GM12892 (cell line): ENCODE measurements around the gene TXNDC5.

Experiments
- DNase-seq: peaks from one replicate; pipeline ENCODE4 v3.0.0; 2011; ENCODE audit not compliant: insufficient read length
- FAIRE-seq: peaks from 2 replicates; lab custom pipeline; 2011; peaks lifted over from hg19 to GRCh38; lab: Jason Lieb, UNC
- POLR2A ChIP-seq: IDR thresholded peaks from 2 replicates; pipeline ENCODE4 v1.6.1; 2011; ENCODE audit warnings: low read depth, low read length, control low read depth
- POLR2AphosphoS5 ChIP-seq: IDR thresholded peaks from 2 replicates; pipeline ENCODE4 v1.6.1; 2011; ENCODE audit warnings: low read depth, low read length, control low read depth
- TAF1 ChIP-seq: IDR thresholded peaks from 2 replicates; pipeline ENCODE4 v1.6.1; 2011; ENCODE audit warnings: low read depth, mild to moderate bottlenecking, control low read depth, low read length, borderline replicate concordance

TXNDC5 gene

GRCh38 chr6:7879043-7879442 is 31.5 kb downstream of the TXNDC5 start:
- TF ChIP-seq POLR2AphosphoS5: no peak
- no peak for TF ChIP-seq TAF1
- no peak for TF ChIP-seq POLR2A
- DNase-seq: no peak
- FAIRE-seq: no peak

GRCh38 chr6:7878401-7878964 is 32.1 kb downstream of the TXNDC5 start:
- DNase-seq: no peak
- TF ChIP-seq TAF1 (no peak), POLR2AphosphoS5 (no peak), POLR2A (no peak)
- FAIRE-seq: no peak

GRCh38 chr6:7868926-7869325 is 41.7 kb downstream of the TXNDC5 start:
- no peak for FAIRE-seq

GRCh38 chr6:7866526-7866925 is 44.1 kb downstream of the TXNDC5 start:
- FAIRE-seq (no peak), DNase-seq (no peak)
- TF ChIP-seq POLR2AphosphoS5: no peak

More at GRCh38 chr6:7868926-7869325, 41.7 kb downstream of the TXNDC5 start:
- TF ChIP-seq POLR2AphosphoS5: no peak
- TF ChIP-seq TAF1: no peak
- no peak for TF ChIP-seq POLR2A
- DNase-seq: no peak

GRCh38 chr6:7865781-7866180 is 44.8 kb downstream of the TXNDC5 start:
- TF ChIP-seq POLR2A: no peak
- no peak for TF ChIP-seq TAF1
- DNase-seq (no peak), FAIRE-seq (no peak)

- DNase-seq (no peak), FAIRE-seq (no peak)
- TF ChIP-seq POLR2AphosphoS5: no peak
- TF ChIP-seq POLR2A: no peak
- TF ChIP-seq TAF1: no peak
These were observed 51.0 kb downstream of the TXNDC5 start for GRCh38 chr6:7859591-7859990.

GRCh38 chr6:7851780-7852179 is 58.8 kb downstream of the TXNDC5 start:
- FAIRE-seq: no peak
- no peak for DNase-seq
- no peak for TF ChIP-seq POLR2A
- no peak for TF ChIP-seq TAF1
- no peak for TF ChIP-seq POLR2AphosphoS5

GRCh38 chr6:7848229-7848628 is 62.4 kb downstream of the TXNDC5 start:
- FAIRE-seq (no peak), DNase-seq (no peak)
- no peak for TF ChIP-seq POLR2A
- no peak for TF ChIP-seq POLR2AphosphoS5
- no peak for TF ChIP-seq TAF1

GRCh38 chr6:7846966-7847818 is 63.4 kb downstream of the TXNDC5 start:
- TF ChIP-seq POLR2AphosphoS5: no peak
- no peak for TF ChIP-seq TAF1
- TF ChIP-seq POLR2A: no peak
- no peak for FAIRE-seq
- no peak for DNase-seq

- DNase-seq (no peak), FAIRE-seq (no peak)
- TF ChIP-seq POLR2AphosphoS5 (no peak), TAF1 (no peak), POLR2A (no peak)
These were observed 68.7 kb downstream of the TXNDC5 start for GRCh38 chr6:7841781-7842468.

GRCh38 chr6:7836371-7837026 is 74.1 kb downstream of the TXNDC5 start:
- FAIRE-seq (no peak), DNase-seq (no peak)
- TF ChIP-seq POLR2A: no peak
- TF ChIP-seq POLR2AphosphoS5: no peak
- TF ChIP-seq TAF1: no peak
